HG03196 (cell line): ENCODE data around the gene MVB12B.
"Not testable (repeated sequence)": the region's sequence is repeated elsewhere in the genome, so short reads cannot be mapped to it uniquely, and the experiment has no call there.

ENCODE experiments used
- ATAC-seq: cut with Tn5 transposase; IDR thresholded peaks from one replicate; pipeline ENCODE4 v1.9.1; 2021; ENCODE audit not compliant: unreplicated experiment

Gene MVB12B

DNA sequence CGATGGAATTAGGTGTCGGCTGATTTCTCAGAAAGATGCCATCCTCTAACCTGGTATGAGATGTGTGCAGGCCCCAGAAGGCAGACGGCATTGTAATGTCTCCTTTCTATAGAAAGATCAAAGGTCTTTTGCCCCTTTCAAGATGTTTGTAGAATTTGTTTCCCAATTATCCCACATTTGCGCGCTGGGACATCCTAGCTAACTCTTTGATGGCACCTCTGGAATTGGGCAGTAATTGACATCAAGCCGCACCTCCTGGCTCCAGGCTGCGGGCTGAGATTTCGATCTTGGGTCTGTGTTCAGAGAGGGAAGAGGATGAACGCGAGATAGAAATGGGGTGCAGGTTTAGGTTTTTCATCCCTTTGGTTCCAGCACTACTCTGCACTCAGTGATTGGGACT is 202.3 kb downstream of the MVB12B start:
- no peak for ATAC-seq

DNA sequence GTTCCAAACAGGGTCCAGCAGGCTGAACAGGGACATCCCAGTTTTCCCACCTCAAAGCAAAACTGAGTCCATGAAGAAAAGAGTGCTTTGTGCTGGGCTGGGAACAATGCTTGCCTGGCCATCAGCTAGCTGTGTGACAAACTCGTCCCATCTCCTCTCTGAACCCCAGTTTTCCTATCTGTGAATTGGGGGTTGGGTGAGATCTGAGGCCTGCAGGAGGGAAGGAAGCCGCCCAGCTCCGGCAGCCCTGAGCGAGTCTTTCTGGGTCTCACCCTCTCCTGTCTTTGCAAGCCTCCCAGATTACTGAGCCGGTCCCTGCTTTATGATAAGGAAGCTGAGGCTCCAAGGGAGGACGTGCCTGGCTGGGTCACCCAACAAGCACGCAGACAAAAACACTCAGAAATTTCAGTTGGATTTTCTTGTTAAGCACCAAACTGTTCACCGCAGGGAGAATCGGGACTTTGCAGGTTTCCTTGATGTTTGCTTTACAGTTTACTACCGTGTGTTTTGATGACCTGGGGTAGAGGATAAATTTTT is 204.5 kb downstream of the MVB12B start:
- ATAC-seq = no peak

DNA sequence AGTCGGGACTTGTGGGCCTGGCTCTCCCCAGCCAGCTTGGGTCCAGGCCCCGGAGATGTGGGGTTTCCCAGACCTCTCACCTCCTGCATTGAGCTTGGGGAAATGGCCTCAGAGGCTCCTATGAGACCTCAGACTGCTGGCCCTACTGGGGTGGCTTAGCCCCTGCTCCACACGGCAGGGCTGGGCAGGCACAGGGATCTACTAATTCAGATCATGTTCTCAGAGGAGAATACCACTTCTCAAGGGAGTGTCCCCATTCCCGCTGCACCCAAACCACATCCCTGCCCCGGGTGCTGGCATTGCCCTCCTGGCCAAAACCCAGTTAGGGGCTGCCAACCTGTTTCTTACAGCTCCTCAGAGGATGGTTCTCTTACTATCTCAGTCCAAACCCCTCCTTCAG is 205.0 kb downstream of the MVB12B start:
- ATAC-seq = no peak

DNA sequence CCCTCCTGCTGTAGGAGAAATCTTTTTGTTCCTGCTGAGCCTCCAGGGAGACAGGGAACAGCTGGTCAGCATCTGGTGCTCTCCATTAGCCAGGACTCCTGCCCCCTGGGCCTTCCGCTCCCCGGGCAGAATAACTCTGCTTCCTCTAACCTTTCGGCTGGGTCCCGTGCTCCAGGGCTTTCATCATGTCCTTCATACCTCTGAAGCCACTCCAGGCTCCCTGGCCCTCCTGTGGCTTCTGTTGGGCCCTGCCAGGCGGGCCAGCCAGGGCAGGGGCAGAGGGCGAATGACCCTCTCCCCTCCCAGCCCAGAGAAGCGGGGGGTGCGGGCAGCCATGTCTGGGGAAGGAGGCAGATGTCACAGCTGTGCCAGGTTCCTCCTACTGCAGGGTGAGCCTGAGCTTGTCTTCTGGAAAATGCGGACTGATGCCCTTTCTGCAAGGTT is 205.4 kb downstream of the MVB12B start:
- ATAC-seq = no peak

DNA sequence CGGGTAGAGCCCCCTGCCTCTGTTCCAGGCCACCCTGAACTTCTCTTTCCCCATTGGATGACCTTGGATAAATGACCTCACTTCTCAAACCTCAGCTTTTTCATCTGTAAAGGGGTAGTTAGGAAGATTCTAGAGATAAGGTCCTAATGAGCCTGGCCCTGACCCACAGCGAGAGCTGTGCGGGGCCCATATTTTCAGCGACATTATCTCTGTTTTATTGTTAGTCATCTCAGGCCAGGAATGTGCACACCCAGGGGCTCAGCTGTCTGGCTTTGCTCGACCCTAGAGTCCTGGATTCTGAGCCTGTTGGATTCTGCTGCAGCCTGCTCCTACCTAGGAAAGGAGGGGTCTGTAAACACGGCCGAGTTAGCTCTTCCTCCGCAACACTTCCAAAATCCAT is 205.9 kb downstream of the MVB12B start:
- ATAC-seq = no peak

DNA sequence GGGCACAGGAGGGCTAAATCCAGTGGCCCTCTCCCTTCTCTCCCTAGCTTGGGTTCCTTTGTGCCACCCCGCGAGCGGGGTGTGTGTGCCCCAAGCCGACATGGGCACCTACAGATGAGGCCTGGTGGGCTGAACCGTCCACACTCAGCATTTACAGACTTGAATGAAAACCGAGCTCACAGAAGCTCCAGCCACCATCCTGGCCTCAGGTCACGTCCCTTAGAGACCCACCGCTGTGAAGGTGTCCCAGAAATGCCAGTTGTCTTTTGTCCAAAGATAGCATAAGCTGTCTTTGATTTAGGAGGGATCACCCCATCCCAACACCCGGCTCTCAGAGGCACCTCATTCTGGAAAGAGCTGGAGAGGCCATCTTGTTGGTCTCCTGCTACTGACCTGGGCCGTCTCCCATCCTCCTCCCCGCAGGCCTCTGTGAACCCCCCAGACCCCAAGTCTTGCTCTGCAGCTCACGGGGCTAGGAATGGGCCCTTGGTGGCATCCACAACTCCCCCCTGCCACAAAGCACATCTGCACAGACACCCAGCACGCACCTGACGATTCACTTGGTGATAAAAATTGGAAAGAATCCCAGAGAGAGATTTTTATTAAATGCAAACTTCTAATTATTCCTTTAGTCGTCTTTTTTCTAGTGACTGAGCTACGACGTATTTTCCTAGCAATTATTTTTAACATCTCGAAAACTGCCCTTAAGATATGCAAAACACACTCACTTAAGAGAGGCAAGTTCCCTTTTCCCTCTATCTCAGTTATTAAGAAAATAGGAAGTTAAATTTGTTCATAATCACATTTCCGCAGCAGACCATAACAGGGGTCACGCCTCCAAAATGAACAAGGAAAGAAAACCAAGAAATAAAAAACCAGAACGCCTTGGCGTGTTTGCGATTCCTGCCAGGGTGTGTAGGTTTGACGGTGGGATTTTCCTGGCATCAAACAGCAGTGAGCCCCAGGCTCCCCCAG is 206.6 kb downstream of the MVB12B start:
- ATAC-seq = no peak

DNA sequence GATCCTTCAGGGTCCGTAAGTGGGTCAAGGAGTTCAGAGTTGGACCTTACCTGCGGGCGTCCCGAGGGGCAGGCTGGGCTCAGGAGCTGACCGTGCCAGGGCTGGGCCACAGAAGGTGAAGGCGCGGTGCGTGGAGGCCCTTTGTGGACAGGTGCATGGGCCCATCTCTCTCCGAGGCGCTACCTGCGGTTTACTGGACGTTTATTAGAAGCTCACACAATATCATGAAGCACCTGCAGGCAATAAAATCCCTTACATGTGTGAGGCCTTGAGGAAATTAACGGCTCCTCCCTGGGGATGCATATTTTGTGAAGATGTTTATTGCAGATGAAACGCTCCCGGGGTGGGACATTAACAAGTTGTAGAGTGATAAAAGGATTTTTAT is 207.3 kb downstream of the MVB12B start:
- no peak for ATAC-seq

DNA sequence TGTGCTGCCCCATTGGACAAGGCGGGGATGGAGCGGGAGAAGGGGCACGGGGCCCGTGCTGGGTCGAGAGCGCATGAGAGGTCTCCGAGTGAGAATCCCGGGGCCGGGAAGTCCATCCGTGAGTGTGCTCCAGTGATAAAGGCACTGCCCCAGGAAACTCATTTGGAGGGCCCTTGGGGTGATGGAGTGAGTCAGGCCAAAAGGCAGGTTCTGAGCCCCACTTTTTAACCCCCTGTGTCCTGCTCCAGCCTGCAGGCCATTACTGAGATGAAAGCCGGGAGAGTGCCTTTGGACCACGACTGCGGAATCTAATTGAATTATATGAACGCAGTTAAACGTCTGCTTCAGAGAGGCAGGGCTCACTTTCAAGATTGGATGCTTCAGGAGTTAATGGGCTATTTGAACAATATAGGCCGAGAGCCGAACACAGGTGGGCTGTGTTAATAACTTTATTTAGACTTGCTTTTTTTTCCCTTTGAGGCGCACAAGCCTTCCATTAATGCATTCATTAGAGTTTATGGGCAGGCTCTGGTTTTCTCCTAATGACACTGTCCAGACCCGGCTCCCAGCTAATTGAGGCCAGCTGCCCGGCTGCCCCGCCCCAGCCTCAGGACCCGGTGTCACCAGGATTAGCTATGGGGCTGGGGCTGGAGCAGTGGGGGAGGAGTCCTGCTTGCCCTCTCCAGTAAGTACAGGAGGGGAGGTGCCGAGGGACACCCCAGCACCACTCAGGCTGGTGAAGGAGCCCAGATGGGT is 208.0 kb downstream of the MVB12B start:
- ATAC-seq = no peak

DNA sequence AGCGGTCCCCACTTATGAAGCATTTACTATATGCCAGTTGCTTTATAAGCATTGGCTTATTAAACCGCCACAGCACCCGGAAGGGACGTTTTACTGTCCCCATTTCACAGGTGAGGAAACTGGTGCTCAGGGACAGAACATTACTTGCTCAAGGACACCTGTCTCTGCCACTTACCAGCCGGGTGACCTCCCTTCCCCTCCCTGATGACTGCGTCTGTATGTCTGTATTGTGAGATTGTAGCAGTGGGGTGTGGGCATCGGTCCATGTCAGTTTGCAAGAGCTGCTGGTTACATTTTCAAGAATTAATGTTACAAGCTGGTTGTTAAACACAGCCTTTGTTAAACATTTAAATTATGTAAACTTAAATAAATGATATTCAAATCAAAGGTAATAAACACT is 209.5 kb downstream of the MVB12B start:
- no peak for ATAC-seq

DNA sequence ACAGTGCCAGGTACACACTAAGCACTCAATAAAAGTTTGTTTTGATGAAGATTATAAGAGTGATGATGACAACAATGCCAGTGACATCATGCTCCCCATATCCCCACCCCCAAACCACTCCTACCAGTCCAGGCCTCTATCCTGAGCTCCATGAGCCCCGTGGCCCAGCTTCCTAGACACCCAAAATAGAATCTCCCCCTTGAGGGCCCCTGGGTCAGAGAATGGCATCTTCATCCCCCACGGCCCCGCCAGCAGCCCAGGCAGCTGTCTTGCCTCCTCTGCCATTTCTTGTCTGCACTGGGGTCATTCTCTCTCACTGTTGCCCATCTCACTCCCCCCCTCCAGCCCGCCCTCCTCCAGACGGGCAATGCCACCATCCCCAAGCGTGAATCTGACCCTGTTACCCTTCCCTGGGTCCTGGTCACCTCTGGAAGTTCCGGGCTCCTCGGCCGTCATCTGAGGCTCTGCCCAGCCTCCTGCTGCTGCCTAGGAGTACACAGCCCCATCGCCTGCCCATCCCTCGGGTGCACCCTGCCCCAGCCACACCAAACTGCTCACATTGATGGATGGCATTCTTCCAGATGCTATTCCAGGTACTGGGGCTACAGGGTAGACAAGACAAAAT is 210.3 kb downstream of the MVB12B start:
- ATAC-seq = no peak

DNA sequence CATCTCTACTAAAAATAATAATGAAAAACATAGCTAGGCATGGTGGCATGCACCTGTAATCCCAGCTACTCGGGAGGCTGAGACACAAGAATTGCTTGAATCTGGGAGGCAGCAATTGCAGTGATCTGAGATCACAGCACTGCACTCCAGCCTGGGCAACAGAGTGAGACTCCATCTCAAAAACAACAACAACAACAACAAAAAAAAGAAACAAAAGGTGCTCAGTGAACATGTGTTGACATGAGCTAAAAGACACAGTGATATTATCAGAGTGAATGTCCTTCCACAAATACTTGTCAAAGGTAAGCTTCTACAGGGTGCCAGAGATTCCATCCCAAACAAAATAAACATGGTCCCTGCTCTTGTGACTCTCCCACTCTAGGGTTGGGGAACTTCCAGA is 211.9 kb downstream of the MVB12B start:
- ATAC-seq = no peak

DNA sequence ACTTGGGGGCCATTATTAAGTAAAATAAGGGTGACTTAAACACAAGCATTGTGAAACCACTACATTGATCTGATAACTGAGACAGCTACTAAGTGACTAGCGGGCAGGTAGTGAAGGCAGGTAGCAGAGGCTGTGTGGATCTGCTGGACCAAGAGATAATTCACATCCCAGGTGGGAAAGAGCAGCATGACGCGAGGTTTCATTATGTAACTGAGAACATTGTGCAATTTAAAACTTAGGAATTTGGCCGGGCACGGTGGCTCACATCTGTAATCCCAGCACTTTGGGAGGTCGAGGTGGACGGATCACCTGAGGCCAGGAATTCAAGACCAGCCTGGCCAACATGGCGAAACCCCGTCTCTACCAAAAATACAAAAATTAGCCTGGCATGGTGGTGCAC is 213.8 kb downstream of the MVB12B start:
- not testable (repeated sequence) for ATAC-seq

DNA sequence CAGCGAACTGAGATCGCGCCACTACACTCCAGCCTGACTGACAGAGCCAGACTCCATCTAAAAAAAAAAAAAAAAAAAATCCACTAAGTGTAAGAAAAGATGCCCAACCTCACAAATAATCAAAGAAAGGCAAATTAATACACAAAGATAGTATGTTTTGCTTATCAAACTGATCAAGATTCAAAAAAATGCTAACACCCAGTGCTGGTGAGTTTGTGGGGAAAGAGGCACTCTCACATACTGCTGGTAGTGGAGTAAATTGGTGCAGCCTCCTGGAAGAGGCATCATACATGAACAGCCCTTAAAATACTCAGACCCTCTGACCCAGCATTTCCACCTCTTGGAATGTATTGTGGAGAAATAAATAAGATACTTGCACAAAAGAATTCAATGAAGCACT is 216.9 kb downstream of the MVB12B start:
- no peak for ATAC-seq

DNA sequence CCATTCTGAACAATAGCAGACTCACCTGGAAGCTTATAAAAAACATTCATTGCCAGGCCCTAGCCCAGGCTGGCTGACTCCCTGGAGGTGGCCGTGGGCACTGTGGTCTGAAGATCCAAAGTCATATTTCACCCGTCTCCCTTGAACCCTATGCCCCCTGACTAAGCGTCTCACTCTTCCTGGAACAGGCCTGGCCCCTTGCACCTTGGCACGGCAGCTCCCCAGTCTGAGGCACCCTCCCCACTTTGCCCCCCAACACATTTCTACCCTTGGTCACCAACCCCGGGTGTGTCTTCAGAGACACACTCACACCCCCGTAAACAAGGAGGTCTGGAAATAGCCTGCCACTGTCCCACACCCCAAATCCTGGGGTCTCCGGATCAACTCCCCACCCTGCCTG is 218.5 kb downstream of the MVB12B start:
- no peak for ATAC-seq

DNA sequence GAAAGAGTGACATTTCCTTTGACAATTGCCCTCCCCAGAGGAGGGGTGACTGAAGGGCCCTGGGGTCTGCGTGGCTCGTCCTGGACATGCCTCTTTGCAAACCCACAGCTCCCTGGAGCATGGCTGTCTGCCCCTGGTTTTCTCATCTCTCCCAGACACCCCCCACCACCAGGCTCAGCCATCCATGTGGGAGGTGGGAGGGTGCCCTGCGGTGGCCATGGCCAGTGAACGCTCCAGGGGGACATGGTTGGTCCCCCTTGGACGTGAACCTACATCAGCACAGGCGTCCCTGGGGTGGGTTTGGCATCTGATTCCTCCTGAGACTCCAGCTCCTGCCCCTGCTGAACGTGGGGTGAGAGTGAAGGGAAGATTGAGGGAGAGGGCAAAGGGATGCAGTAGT is 219.4 kb downstream of the MVB12B start:
- ATAC-seq = no peak

DNA sequence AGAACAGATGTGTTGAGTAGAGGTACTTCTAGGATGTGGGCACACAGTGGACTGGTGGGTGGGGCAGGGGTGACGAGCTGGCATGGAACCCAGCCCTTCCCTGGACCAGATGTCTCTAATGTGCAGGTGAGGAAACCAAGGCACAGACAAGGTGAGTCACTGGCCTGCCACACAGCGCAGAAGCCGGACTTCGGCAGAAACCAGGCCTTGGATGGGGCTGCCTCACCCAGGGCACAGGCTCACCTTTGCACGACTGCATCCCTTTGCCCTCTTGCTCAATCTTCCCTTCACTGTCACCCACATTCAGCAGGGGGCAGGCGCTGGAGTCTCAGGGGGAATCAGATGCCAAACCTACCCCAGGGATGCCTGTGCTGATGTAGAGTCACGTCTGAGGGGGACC is 221.7 kb downstream of the MVB12B start:
- no peak for ATAC-seq

DNA sequence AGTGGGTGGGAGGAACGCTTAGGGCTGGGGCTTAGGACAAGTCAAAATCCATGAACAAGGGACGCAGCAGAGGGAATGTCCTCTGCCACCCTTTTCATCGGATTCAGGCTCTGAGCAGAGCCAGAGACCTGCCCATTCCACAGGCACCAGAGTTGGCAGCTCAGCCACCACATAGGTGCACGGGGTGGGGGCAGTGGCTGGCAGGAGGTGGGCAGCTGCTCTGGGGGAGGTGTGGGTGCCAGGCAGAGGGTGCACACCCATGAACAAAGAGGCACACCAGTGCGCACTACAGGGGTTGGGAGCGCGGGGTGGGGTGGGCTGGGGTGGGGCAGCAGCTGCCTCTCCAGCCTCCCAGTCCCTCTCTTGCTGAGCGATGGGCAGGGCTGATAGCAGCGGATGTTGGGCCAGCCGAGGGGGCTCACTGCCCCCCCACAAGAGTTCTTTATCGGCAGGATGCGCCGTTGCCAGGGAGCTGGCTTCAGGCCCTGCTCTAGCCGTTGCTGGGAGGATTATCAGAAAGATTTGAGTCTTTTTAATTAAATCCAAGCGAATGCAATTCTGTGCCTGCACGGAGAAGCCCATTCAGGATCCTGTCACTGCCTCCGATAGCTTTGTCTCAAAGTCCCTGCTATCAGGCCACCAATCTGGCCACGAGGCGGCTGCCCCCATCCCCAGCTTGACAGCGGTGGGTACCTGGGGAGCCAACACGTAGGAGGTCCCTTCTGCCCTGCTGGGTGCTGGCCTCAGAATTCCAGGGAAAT is 222.8 kb downstream of the MVB12B start:
- no peak for ATAC-seq

DNA sequence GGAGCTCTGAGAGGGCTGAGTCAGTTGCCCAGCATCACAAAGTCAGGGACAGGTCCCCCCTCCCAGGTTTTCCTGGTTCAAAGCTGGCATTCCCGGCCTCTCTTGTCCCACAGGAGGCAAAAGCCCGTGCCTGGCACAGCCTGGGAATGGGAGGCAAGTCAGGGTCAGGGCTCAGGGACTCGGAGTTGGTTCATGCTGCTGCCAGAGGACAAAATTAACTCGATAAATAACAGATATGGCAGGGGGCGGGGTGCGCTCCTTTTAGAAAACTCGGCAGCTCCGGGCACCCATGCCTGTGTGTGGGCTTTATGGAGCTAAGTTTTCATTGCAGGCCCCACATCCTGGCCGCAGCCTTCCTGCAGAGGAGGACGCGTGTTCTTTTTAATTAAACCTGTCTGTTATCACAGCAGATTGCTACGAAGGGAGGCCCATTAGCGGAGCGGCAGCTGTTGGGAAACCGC is 224.3 kb downstream of the MVB12B start:
- no peak for ATAC-seq

DNA sequence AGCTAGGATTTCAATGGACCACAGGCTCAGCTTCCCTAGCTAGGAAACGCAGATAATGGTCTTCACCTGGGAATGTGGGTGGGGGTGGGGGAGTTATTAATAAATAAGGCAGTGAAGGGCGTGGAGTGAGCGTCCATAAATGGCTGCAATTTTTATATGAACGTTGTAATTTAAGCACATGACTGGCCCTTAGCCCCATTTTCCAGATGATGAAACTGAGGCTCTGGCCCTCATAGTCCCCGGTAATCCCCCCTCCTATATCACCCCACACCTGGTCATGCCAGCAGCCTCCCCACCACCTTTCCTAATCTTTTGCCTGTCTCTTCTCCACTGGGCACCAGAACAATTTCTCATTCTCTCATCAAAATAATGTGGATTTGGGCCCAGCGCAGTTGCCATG is 225.2 kb downstream of the MVB12B start:
- no peak for ATAC-seq

DNA sequence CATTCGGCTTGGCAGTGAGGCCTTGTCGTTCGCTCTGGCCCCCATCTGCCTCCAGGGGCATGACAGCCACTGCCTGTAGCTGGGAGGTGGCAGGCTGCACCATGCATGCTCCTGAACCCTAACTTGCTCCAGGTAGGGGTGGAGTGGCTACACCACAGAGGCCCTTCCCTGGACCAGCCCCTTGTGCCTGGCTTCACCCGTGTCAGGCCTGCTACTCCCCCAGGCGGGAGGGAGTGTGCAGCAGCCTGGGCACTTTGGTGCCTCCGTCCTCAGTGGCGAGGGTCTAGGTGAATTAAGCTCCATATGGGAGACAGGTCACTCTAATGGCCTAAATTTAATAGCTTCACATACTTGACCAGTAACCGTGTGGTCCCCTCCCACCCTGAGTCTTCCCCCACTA is 227.7 kb downstream of the MVB12B start:
- ATAC-seq = no peak

DNA sequence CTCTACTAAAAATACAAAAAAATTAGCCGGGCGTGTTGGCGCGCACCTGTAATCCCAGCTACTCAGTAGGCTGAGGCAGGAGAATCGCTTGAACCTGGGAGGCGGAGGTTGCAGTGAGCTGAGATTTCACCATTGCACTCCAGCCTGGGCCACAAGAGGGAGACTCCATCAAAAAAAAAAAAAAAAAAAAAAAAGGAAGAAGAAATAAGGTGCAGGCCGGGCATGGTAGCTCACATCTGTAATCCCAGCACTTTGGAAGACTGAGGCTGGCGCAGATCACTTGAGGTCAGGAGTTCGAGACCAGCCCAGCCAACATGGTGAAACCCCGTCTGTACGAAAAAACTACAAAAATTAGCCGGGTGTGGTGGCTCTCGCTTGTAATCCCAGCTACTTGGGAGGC is 228.8 kb downstream of the MVB12B start:
- not testable (repeated sequence) for ATAC-seq
